RKO (cell line): ENCODE data around the gene PRF1.
"Not testable (repeated sequence)": the region's sequence is repeated elsewhere in the genome, so short reads cannot be mapped to it uniquely, and the experiment has no call there.

Source experiments
- DNase-seq: peaks from one replicate; pipeline ENCODE4 v3.0.0-alpha.2; 2016; ENCODE audit warnings: low spot score

PRF1 gene

DNA sequence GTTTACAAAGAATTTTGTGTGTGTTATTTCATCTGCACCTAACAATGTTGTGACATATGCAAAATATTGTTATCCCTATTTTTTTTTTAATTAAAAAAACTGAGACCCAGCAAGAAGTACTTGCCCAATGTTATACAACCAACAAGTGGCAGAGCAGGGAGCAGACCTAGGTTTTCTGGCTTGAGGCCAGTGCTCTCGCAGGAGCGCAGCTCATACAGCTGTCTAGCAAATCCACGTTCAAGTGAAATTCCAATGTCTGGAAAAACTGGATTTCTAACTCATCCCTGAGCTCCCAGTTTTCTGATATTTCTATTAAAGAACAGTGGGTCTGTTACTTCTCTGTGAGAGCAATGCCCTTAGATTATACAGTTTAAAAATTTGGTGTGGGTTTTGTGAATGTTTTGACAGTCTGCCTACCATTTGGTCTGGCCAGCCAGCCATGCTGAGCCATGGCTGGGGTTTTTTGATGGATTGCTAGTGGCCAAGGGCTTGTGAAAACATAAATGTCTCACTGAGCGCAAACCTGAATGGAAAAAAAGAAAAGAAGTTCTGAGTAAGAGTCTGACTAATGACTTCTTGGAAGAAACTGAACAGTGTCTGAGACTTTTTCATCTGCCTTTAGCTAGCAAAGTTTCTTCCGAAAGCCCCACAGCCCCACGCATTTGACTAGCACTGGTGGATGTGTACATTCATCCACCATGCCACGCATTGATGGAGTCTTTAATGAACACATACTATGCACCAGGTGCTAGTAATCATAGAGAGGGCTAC lies 15.4 kb upstream of the PRF1 start:
- no peak for DNase-seq

DNA sequence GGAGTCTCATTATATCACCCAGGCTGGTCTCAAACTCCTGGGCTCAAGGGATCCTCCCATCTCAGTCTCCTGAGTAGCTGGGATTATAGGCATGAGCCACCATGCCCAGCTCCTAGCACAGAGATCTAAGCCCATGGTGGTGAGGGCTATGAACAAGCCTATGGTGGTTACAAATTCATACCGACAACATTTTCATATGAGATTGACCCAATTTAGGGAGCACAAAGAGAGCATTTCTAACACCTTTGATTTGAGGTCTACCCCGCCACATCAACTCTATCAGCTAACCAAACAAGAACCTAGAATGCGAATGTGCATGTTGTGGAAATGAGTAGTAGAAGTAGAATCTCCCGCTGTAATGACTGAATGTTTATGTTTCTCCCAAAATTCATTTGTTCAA lies 14.2 kb upstream of the PRF1 start:
- DNase-seq, result no peak

DNA sequence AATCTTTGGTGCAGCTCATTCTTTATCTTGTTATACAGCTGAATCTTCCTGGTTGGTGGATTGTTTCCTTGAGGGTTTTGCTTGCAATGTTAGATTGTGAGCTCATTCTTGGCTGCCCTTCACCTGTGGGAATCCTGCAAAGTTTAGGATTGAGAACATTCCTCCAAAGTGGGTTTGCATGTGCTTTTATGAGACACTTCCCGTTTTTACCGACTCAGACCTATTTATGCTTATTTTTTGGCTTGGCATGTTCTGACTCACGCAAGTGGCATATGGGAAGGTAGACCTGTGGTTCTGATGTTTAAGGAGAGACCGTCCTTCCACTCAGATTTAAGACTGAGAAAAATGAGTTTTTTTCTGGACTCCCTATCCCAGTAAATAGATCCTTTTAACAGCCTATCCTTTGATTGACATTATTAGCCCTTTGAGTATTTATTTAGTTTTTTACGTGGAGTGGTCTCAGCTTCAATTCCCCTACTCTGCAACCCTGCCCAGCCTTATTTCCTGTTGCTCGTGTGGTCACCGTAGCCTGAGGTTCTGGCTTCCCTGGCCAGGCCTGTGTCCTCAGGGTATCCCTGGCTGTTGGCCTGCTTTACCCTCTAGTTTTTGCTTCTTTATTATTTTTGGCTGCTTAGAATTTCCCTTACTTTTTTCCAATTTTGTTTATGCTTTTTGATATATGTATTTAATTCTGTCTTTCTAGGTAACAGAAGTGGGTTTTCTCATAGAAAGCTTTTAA lies 13.4 kb upstream of the PRF1 start:
- no peak for DNase-seq

DNA sequence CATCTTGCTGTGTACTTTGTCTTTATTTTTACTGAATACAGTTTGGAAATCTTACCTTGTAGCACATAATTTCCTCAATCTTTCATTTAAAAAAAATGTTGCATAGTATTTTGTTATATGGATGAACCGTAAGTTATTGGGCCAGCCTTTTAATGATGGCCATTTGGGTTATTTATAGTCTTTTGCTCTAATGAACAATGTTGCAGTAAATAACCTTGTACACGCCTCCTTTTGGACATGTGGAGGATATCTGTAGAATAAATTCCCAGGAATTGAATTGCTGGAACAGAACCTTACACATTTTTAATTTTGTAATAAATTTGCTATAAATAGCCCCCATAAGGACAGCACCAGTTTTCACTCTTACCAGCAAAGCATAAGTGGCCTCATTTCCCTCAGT lies 12.7 kb upstream of the PRF1 start:
- DNase-seq, result no peak

DNA sequence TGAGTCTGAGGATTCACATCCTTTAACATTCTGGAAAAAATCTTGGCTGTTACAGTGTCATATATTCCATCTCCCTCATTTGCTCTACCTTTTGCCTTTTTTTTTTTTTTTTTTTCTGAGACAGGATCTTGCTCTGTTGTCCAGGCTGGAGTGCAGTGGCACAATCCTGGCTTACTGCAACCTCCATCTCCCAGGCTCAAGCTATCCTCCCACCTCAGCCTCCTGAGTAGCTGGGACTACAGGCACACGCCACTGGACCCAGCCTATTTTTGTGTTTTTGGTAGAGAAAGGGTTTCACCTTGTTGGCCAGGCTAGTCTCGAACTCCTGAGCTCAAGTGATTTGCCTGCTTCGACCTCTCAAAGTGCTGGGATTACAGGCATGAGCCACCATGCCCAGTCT lies 11.8 kb upstream of the PRF1 start:
- not testable (repeated sequence) for DNase-seq

DNA sequence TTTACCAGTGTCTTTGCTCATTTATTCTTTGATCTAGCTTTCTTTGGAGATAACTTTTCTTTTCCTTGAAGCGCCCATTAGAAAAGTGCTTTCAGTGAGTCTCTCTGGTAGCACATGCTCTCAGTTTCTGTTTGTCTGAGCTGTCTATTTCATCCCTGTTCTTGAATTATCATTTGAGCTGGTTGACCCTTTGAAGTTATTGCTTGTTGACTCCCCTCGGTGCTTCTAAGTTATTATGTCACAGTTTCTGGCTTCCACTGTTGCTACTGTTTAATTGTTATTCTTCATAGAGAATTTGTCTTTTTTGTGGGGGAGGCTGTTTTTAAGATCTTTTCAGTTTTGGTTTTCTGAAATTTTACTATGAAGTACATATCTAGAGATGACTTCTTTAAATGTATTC lies 11.4 kb upstream of the PRF1 start:
- DNase-seq, result no peak

DNA sequence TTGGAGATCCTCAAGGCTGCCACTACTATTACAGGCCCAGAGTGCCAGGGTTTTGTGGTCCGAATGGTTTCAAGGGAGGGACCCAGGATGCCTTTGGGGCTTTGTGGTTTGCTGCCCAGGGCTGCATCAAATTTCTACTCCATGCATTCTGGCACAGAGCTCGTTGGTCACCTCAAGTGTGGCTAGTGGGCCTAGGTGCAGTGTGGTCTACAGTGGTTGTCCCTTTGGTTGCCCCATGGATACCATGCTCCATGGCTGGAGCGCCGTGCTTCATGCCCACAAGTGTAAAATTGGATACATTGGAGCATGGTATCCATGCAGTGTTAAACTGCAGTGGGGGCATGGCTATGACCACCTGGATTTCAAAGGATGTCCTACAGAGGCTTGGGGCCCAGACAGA lies 5.4 kb upstream of the PRF1 start:
- no peak for DNase-seq

DNA sequence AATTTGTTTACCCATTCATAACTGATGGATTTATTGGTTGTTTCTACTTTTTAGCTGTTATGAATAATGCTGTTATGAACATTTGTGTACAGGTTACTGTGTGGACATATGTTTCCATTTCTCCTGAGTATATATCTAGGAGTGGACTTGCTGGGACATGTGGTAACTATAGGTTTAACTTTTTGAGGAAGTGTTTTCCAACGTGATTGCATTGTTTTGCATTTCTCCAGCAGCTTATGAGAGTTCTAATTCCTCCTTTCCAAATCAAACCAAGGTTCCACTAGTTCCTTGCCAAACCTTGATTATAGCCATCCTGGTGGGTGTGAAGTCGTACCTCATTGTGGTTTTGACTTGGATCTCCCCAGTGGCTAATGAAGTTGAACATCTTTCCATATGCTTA lies 2.6 kb upstream of the PRF1 start:
- DNase-seq, result no peak

DNA sequence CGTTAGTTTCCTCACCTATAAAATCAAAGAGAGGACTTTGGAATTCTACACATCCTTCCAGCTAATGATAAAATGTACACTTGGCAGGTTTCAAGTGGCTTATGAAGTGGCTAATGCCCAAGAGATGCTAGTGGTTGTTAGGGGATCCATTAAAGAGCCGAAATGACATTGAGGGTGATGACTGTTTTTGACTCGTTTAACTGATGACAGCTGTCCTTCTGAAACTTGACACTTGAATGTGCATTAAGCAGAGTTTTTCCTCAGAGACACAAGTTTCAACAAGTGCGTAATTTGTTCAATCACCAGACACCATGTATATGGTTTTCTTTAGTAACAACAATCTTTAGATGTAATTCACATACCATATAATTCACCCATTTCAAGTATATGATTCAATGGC lies 1.6 kb upstream of the PRF1 start:
- no peak for DNase-seq

DNA sequence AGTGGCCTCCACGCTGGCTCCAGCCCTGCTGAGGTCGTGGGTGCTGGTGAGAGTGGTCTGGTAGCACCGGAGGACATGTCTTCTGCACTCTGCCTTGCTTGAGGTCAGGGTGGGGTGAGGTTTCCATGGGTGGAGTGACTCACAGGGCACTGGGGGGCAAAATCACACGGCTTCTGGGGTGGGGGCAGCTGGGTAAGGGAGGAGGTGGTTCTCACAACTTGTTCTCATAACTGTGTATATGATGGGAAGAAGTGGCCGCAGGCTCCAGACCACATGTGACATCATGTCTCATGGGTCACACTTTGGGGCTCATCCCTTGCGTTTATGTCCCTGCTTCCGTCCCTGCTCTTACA lies 884 bp upstream of the PRF1 start:
- no peak for DNase-seq

DNA sequence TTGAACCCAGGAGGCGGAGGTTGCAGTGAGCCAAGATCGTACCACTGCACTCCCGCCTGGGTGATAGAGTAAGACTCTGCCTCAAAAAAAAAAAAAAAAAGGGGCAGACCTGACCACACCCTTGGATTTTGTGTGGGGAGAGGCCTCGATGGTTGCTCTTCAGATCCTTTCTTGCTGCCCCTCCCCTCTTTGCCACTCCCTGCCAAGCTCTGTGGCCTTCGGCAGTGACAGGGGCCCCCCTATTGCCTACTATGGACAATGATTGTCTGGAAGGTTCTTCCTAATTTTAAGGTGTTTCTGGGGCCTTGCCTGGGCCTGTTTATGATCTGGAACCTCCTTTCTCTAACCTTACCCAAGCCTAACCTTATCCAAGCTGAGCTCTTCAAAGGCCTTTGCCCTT lies 795 bp downstream of the PRF1 start:
- DNase-seq, result no peak

DNA sequence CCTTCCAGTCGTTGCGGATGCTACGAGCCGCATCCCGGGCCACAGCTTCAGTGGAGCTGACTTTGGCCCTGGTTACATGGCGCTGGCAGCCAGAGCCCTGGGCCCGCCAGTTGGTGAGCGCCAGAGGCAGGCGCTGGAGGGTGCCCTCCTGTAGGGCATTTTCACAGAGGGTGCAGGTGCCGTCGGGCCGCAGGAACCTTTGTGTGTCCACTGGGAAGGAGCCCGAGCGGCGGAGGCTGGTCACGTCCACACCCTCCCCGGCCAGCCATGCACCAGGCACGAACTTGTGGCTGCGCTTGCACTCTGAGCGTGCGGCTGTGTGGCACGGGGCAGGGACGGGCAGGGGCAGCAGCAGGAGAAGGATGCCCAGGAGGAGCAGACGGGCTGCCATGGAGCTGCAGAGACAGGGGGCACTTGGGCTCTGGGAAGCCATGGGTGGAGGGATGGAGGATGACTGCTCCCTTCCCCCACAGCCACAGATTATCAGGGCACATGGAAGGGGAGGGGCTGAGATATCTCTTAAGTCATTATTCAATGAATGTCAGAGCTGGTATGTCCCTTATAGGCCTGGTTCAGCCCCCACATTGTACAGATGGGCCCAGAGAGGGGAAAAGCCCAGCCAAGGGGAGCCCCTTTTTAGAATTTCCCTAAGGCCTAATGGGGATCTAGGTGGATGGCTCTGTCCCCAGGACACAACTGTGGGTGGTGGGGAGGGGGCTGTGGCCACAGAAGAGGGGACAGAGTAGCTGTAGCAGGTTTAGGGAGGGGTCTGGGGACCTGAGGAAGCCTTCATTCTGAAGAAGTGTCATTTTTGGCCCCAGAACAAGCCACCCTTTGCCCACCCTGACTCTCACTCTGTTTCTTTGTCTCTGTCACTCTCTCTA lies 1.8 kb downstream of the PRF1 start:
- no peak for DNase-seq

DNA sequence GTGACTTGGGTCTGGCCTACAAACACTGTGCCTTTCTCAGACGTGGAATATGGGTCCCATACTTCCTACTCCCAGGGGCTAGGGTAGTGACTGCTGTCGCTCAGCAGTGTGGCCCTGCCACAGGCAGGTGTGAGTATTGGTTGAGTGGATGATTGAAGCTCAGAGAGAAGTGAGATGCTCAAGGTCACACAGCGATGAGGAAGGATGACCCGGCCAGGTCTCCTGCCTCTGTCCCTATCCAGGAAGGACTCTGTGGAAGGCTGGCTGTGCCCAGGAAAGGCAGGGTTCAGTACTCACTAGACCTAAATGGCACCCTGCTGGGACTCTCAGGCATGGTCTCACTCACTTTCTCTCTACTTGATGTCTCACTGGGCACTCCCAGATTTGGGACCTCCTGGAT lies 2.8 kb downstream of the PRF1 start:
- DNase-seq, result no peak

DNA sequence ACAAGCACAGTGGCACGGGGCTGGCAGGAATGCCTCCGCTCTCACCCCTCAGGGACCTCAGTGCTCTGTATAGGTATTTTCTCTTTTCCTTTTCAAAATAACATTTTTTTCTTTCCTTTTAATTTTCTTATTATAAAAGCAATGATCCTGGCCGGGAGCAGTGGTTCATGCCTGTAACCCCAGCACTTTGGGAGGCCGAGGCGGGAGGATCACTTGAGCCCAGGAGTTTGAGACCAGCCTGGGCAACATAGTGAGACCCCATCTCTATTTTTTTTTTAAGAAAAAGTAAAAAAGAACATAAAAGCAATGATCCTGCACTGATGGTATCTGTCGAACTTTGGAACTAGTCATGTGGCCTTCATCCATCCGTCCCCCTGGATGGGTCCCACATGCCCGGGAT lies 3.2 kb downstream of the PRF1 start:
- no peak for DNase-seq

DNA sequence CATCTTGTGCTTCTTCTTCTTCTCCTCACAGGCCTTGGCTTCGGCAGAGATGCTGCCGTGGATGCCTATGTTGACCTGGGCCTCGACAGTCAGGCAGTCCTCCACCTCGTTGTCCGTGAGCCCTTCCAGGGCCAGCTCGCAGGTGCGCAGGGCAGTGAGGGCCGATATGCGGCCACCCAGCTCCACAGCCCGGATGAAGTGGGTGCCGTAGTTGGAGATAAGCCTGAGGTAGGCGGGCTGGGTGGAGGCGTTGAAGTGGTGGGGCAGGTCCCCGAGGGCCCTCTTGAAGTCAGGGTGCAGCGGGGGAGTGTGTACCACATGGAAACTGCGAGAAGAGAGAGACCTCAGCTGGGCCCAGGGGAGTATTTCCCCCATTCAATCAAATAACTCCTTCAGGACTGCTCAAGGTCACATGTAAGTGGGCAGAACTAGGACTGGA lies 3.7 kb downstream of the PRF1 start:
- no peak for DNase-seq

DNA sequence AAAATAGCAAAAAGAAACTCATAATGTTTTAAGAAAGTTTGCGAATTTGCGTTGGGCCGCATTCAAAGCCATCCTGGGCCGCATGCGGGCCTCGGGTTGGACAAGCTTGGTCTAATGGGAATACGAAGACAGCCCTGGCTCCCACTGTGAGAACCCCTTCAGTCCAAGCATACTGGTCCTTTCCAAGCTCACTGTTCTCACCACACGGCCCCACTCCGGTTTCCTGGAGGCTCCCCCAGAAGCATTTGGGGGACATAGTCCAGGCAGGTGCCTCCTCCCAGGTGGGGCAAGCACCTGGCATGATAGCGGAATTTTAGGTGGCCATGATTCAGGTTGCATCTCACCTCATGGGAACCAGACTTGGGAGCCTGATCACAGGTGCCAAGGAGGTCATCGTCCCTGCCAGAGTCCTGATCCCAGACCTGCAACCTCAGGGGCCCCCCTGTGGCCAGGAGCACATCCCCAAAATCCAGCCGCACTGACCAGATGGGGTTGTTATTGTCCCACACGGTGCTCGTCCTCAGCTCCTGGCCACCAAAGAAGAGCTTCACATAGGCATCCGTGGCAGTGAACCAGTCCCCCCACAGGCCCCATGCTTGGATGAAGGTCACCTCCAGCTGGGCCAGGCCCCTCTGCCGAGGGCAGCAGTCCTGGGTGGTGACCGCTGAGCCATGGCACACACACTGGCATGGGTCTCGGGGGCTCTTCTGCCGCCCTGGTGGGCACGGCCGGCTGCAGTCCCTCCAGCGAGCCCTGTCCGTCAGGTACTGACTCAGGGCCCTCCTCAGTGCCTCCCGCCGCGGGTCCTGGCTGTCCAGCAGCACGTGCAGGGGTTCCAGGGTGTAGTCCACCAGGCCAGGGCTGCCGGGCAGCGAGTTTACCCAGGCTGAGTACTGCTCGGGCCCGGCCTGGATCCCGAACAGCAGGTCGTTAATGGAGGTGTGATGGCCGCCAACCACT lies 4.4 kb downstream of the PRF1 start:
- no peak for DNase-seq

DNA sequence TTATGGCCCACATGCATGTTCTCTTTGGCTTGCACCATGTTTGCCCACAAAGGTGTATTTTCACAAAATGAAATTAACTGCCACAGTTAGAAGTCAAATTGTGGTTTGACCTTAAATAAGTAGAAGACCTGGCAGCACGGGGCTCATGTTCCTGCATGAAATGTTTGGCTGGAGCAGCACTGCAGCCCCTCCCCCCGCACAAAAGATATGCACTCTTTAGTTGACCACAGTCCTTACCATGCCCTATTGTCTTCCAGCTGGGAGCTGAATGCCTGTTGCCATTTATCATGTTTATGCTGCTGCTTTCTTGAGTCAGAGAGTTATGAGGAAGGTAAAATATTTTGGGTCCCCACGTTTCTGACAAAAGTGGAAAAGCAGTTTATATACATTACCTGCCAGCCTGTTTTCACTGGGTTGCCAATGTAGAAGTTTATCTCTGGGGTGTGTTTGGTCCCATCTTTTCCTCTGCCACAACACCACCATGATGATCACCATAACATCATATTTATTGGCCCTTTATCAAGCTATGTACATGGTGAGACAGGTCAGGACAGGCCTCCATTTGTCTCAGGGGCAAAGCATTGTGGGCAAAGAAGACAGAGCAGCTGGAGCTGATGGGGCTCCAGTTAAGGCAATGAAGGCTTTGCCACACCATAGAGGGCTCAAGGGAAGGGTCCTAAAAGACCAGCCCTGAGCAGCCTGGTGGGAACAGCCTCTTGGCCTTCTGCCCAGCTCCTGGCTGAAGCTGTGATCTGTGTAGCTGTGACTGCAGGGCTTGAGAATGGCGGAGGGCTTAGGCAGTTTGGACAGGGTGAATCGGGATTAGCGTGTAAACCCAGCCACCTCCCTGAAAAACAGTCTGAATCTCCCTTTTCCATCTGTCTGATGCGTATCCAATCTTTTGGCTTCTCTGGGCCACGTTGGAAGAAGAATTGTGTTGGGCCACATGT lies 5.4 kb downstream of the PRF1 start:
- DNase-seq, result no peak

DNA sequence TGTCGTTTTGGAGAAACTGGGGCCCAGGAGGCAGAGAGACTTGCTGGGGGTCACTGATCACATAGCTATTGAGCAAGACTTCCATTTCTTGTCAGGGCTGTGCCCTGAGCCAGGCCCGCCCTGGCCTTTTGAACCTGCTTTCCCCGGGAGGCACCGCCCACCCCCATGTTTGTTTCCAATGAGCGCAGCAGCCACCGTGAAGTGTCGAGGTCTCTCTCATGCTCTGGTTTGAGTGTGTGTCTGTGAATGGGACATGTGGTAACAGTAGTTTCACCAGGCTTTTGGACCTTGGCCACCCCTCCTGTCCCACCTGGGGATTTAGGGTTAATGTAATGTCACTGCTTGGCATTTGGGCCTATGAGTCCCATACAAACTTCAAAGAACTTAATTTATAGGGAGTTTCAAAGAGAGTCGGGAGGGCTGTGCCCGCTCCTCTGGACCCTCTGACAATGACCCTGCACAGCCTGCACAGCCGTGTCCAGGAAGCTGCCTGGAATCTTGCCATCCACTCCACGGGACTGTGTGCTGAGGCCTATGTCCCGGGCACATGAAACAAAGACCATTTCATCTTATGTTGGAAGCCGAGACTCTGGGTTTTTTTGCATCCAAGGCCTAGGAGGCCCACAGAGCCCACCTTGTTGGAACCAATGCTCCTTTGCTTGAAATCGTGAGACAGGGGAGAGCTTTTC lies 6.3 kb downstream of the PRF1 start:
- no peak for DNase-seq

DNA sequence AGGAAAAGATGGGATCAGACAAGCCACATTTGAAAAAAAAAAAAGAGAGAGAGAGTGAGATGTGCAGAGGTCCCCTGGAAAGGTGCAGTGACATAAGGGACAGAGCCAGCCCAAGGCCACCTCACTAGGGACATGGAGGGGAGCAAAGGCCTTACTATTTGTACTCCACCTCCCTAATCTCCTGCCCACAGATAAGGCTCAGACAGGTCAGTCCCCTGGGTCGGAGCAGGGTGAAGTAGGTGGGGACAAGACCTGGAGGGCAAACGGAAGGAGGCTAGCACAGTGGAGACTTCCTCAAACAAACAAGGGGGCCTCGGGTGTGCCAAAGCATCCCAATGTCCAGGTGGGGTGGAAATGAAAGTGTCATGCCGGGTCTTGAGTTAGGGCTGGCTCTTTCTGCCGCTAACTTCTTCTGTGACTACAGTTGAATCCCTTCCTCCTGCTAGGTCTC lies 7.0 kb downstream of the PRF1 start:
- no peak for DNase-seq

DNA sequence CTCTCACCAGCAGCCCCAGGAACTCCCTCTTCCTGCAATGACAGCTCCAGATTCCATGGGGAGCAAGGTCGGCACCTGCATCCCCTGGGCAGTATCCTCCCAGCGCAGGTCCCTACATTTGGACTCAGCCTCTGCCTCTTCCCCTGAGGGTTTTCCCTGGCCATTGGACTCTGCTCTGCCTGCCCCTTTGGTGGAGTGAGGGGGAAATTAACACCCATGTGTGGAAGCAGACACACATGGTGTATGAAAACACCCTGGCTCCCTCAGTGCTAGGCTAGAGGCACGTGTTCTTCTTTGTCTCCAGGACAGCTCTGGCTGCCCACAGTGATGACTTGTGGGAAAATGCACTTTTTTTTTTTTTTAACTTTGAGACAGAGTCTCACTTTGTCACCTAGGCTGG lies 8.4 kb downstream of the PRF1 start:
- DNase-seq, result no peak
